ENCODE measurements around the gene SLC24A4.

SLC24A4 gene

GRCh38 chr14:92519246-92520101 lies 196.5 kb downstream of the SLC24A4 start:
- no peak overlapping the region for H3K4me3 ChIP-seq (ENCODE audit: low read depth, low read length)
- TF ChIP-seq CTCF (IDR thresholded peaks at IDR 0.05; ENCODE audit: low read depth, low read length) = no peak

DNA sequence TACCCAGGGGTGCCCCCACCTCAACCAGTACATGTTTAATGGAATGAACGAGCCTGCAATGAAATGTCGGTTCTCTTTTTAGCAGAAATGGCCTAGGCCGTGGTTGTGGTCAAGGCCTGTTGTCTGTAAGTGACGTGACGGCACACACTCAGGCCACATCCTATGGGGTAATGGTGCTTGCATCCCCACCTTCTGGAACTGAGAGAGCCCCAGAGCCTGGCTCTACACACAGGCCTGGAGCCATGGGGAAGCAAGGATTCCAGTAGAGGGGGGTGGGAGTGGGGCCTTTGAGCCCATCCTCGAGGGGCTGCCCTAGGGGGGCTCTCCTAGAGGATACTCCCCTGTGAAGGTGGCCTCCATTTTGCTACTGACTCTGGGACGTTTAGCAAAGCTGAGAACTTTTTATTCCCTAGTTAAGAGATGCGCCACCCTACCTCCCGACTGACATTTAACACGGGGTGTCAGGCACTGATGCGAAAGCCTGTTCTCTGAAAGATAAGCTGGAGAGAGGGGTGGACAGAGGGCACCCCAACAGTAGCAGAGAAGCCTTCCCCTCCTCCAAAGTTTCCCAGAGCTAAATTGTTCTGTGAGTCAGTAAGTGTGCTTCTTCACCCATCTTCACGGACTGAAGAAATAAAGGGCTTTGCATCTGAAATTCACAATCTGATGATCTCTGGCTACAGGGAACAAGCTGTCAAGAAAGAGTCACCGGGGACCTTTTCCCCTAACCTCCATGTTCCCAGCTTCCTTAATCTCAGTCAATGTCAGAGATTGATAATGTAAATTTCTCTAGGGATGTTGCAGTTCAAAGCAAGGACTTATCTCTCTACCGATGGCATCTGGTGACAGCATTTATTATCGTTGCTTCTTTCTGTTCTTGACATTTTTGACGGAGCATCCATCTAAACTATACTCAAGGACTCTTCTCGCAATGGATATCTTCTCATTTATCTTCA lies 197.4 kb downstream of the SLC24A4 start:
- H3K4me3 ChIP-seq (ENCODE audit: low read depth, low read length) = no peak overlapping the region
- TF ChIP-seq CTCF (IDR thresholded peaks at IDR 0.05; ENCODE audit: low read depth, low read length) = no peak

- TF ChIP-seq CTCF (IDR thresholded peaks at IDR 0.05; ENCODE audit: low read depth, low read length) = no peak
- H3K4me3 ChIP-seq (ENCODE audit: low read depth, low read length) = no peak overlapping the region
Measured at GRCh38 chr14:92521058-92521415, 198.1 kb downstream of the SLC24A4 start.

GRCh38 chr14:92523752-92524151 lies 200.8 kb downstream of the SLC24A4 start:
- TF ChIP-seq CTCF (IDR thresholded peaks at IDR 0.05; ENCODE audit: low read depth, low read length) = no peak
- H3K4me3 ChIP-seq (ENCODE audit: low read depth, low read length) = no peak overlapping the region

DNA sequence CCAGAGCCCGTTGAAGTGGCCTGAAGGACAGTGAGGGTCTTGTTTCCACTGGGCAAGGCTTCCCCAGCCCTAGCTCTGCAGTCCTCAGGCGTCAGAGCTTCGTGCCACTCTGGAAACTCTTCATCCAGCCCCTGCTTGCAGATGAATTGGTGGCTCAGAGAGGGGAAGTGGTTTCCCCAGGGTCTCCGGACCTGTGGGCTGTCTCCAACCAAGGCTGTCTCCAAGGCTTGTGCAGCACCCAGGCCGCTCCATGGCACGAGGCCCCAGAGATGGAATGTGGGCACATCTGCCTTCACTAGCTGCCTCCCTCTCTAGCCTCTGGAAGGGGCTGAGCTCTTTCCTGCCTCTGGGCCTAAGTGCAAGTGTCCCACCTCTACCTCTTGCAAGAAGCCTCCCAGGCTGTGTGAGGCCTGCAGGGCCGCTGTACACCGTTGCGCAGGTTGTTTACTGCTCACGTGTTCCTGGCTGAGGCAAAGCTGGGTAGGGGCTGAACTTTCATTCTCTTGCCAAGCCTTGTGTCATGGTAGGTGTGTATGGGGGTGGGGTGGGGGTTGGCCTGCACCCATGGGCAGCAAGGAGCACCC lies 201.7 kb downstream of the SLC24A4 start:
- H3K4me3 ChIP-seq (ENCODE audit: low read depth, low read length) = no peak overlapping the region
- no peak for TF ChIP-seq CTCF (IDR thresholded peaks at IDR 0.05; ENCODE audit: low read depth, low read length)

- no peak overlapping the region for H3K4me3 ChIP-seq (ENCODE audit: low read depth, low read length)
- TF ChIP-seq CTCF (IDR thresholded peaks at IDR 0.05; ENCODE audit: low read depth, low read length) = no peak
Measured at GRCh38 chr14:92525322-92526095, 202.5 kb downstream of the SLC24A4 start.
